Subcutaneous adipose tissue (tissue), 4 donors: ENCODE data around the gene NCOA6. TPM values are rescaled to one million over a fixed set of nuclear protein-coding genes. Genes with fewer than 3 reads are reported as not detected.

Source experiments
- total RNA-seq, 4 donors: library from RNA; depleted of rRNA; stranded (reverse); fragments of >200 nt; gene quantifications; one replicate each; pipeline ENCODE4 v1.1.0, GENCODE V29; 2016
- TF ChIP-seq, protein P1 (sequence below): fragments of 450-650 bp; IDR thresholded peaks from one replicate; pipeline ENCODE4 v1.5.1; 2016; ENCODE audit warnings: low read depth, mild to moderate bottlenecking, control low read depth, antibody characterized with exemption, moderate library complexity

The NCOA6 gene
- total RNA-seq, 4 donors from 2014 or later = 16.0 to 23.5 (median 20.4) TPM

DNA sequence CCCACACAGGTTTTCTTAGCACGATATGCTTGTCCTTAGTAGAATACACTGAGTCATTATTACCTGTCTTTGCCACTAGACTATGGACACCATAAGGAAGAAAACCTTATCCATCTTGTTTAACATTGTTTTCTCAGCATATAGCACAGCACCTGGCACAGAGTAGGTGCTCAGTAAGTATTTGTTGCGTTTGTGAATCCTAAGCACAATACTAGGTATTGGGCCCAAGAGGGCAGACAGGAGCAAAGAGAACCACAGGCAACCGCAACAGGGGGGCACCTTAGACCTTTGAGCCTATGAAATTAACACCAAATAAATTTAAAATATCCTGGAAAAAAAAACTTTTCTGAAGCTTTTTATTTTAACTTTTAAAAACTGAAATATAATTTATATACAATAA, 3.7 kb upstream of the NCOA6 start:
- TF ChIP-seq, protein P1, sequence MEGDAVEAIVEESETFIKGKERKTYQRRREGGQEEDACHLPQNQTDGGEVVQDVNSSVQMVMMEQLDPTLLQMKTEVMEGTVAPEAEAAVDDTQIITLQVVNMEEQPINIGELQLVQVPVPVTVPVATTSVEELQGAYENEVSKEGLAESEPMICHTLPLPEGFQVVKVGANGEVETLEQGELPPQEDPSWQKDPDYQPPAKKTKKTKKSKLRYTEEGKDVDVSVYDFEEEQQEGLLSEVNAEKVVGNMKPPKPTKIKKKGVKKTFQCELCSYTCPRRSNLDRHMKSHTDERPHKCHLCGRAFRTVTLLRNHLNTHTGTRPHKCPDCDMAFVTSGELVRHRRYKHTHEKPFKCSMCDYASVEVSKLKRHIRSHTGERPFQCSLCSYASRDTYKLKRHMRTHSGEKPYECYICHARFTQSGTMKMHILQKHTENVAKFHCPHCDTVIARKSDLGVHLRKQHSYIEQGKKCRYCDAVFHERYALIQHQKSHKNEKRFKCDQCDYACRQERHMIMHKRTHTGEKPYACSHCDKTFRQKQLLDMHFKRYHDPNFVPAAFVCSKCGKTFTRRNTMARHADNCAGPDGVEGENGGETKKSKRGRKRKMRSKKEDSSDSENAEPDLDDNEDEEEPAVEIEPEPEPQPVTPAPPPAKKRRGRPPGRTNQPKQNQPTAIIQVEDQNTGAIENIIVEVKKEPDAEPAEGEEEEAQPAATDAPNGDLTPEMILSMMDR = no peak

DNA sequence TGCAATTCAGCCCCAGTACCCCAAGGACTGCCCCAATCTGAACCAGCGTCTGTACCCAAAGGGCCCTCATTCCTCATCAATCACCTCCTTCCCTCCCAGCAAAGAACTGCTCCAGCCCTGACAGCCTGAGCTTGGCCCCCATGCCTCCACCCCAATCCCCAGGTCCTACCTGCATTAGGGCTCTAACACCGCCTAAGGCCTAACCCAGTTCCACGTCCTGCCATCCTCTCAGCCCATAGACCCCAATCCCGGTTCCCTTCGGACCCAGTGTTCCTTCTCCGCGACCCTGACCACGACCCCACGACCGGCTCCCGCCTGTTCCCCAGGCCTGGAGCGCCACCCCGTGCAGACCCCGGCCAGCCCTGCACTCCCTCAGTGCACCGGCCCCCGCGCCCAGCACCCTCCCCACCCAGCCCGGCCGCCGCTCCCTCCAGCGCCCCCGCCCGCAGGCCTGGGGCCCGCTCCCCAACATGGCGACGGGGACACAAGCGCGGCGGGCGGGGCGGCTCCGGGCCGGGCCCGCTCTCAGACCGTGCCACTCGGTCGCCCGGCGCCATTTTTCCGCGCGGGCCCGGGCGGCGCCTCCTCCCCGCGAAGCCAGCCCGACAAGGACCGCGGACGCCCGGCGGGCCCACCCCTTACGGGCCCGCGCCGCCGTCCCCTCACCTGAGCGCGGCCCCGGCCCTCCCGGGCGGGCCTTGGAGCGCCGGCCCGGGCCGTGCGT, 483 bp downstream of the NCOA6 start:
- TF ChIP-seq, protein P1 = no peak

- TF ChIP-seq, protein P1 = no peak
These were observed 1.0 kb downstream of the NCOA6 start for GRCh38 chr20:34824452-34824805.

DNA sequence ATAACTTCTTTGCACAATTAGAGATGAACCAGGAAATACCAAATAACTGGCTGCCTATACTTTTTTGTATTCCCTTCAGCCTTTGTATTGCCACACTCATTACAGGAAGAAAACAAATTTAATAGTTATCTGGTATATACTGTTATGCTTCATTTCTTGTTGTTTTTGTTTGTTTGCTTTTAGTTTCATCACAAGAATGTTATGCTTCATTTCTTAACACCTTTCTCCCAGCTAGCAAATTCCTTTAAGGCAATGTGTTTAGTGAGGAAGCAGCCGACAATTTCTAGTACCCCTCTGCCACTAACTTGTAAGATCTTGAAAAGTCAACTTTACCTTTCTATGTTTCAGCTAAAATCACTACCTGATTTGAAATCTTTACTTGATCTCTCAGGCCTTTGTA, 1.4 kb downstream of the NCOA6 start:
- TF ChIP-seq, protein P1 = no peak

GRCh38 chr20:34820805-34821578, 4.5 kb downstream of the NCOA6 start:
- TF ChIP-seq, protein P1 = no peak

DNA sequence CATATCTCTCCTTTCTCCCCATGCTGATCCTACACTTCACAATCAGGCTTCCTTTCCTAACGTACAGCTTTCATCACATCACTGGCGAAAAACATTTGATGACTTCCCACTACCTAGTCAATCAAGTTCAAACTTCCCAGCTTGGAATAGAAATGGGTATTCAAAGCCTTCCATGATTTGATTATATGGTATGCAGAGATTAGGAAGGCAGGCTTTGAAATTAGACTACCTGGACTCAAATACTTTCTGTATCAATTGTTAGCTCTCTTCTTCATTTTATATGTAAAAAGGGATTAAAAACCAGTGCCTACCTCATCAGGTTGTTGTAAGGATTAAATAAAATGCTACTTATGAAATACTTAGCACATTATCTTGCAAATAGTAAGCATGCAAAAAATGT, 7.7 kb downstream of the NCOA6 start:
- TF ChIP-seq, protein P1 = no peak

GRCh38 chr20:34817072-34817471, 8.4 kb downstream of the NCOA6 start:
- TF ChIP-seq, protein P1 = no peak
